Uterus (tissue), 4 donors: Measurements from ENCODE around the gene C5orf47. TPM values are rescaled to one million over a fixed set of nuclear protein-coding genes. Genes with fewer than 3 reads are reported as not detected.

Source experiments
- DNase-seq, 2 donors: peaks; one replicate each; pipeline ENCODE4 v3.0.0-alpha.2; 2019 to 2020
- H3K27ac ChIP-seq, 2 donors: fragments of 200-600 bp; sonication (generic); 1 replicate in 1 of 2; 2 replicates in 1 of 2; pipeline ENCODE4 v1.5.1; 2016 to 2018
- H3K27me3 ChIP-seq, 2 donors: fragments of 200-600 bp; sonication (generic); one replicate each; pipeline ENCODE4 v1.5.1; 2018 to 2019; ENCODE audit warnings: control low read depth in 1 of 2
- H3K36me3 ChIP-seq, 2 donors: fragments of 200-600 bp; sonication (generic); one replicate each; pipeline ENCODE4 v1.5.1; 2019; ENCODE audit warnings: control low read depth in 1 of 2
- H3K4me1 ChIP-seq, 2 donors: fragments of 200-600 bp; sonication (generic); one replicate each; pipeline ENCODE4 v1.5.1; 2018 to 2019; ENCODE audit warnings: control low read depth in 1 of 2
- H3K4me3 ChIP-seq, 2 donors: fragments of 200-600 bp; sonication (generic); 1 replicate in 1 of 2; 2 replicates in 1 of 2; pipeline ENCODE4 v1.5.1; 2018 to 2019; ENCODE audit warnings: mild to moderate bottlenecking in 1 of 2
- H3K9me3 ChIP-seq, 2 donors: fragments of 200-600 bp; sonication (generic); one replicate each; pipeline ENCODE4 v1.5.1; 2019; ENCODE audit warnings: control low read depth in 1 of 2
- CTCF ChIP-seq, 4 experiments: fragments of 200-600 bp in 2 of 4; fragments of 450-650 bp in 2 of 4; sonication (generic) in 2 of 4; IDR thresholded peaks; one replicate each; pipeline ENCODE4 v1.5.1; 2016 to 2019; ENCODE audit warnings: antibody characterized with exemption in 4 of 4, mild to moderate bottlenecking in 2 of 4, moderate library complexity in 1 of 4
- POLR2A ChIP-seq, 2 donors: fragments of 450-650 bp; IDR thresholded peaks; one replicate each; pipeline ENCODE4 v1.6.1; 2016; ENCODE audit warnings: antibody characterized with exemption in 2 of 2, mild to moderate bottlenecking in 1 of 2, moderate library complexity in 1 of 2
- intact Hi-C: fragments of 100-400 bp; cut with DNase I; formaldehyde crosslinking; loops from one replicate; pipeline ENCODE4 v1.15.1; 2023; ENCODE audit warnings: low total_unique reads
- total RNA-seq, 4 donors: library from RNA; depleted of rRNA in 3 of 4; stranded (reverse); fragments of >200 nt in 3 of 4; gene quantifications; one replicate each; pipeline versions ENCODE4 v1.1.0 to v1.2.4, GENCODE V29; 2014 to 2023
- donor health status: DM: yes; HTN: yes; CAD: no.

Gene C5orf47
- total RNA-seq, 4 donors from 2014 or later: 0.21 TPM; not detected in 3

GRCh38 chr5:174052636-174053035 is 63.7 kb downstream of the C5orf47 start:
- no peaks in the 10 kb centered on the region for H3K4me1 ChIP-seq
- H3K9me3 ChIP-seq: no peaks in the 10 kb centered on the region
- H3K27me3 ChIP-seq: no peaks in the 10 kb centered on the region
- intact Hi-C loops: no loop called here
- no peak overlapping the region for H3K4me3 ChIP-seq
- TF ChIP-seq CTCF (IDR thresholded peaks at IDR 0.05): no peak
- TF ChIP-seq POLR2A (IDR thresholded peaks at IDR 0.05): no peak
- H3K36me3 ChIP-seq: no peaks in the 10 kb centered on the region
- no peak for DNase-seq
- no peak overlapping the region for H3K27ac ChIP-seq

- TF ChIP-seq POLR2A (IDR thresholded peaks at IDR 0.05): no peak
- no peak for TF ChIP-seq CTCF (IDR thresholded peaks at IDR 0.05)
- H3K27me3 ChIP-seq: no peaks in the 10 kb centered on the region
- no peak overlapping the region for H3K4me3 ChIP-seq
- H3K27ac ChIP-seq: no peak overlapping the region
- no peaks in the 10 kb centered on the region for H3K4me1 ChIP-seq
- DNase-seq: no peak
- H3K36me3 ChIP-seq: no peaks in the 10 kb centered on the region
- H3K9me3 ChIP-seq: no peaks in the 10 kb centered on the region
- intact Hi-C loops: no loop called here
These were observed 64.9 kb downstream of the C5orf47 start for GRCh38 chr5:174053905-174054304.

Other genes starting within 250 kb of the C5orf47 start
- 10 to 100 TPM in 3 of 4 donors, 1 to 10 TPM in 1; 7.2 to 24.1 (median 18.9) TPM for gene CPEB4, start 100.8 kb upstream of the C5orf47 start, total RNA-seq
- gene NSG2, start 56.5 kb downstream of the C5orf47 start, total RNA-seq: 1 to 10 TPM in 1 of 4 donors, not detected in 3; 2.3 TPM